BE2C (cell line): ENCODE data around the gene CHRM5.
"Not testable (repeated sequence)": the region's sequence is repeated elsewhere in the genome, so short reads cannot be mapped to it uniquely, and the experiment has no call there.

Experiments
- DNase-seq: peaks from one replicate; pipeline ENCODE4 v3.0.0-alpha.2; 2020
- H3K27me3 ChIP-seq: fragments of 250-450 bp; sonication (Bioruptor Pico); 2 replicates; pipeline ENCODE4 v1.5.1; 2020; ENCODE audit warnings: mild to moderate bottlenecking
- H3K36me3 ChIP-seq: fragments of 250-450 bp; sonication (Bioruptor Pico); 2 replicates; pipeline ENCODE4 v1.5.1; 2020; ENCODE audit warnings: mild to moderate bottlenecking
- H3K4me1 ChIP-seq: fragments of 250-450 bp; sonication (Bioruptor Pico); 2 replicates; pipeline ENCODE4 v1.5.1; 2020
- H3K4me3 ChIP-seq: 2 replicates; pipeline ENCODE4 v1.5.1; 2011; ENCODE audit warnings: low read depth, low read length
- H3K9me3 ChIP-seq: fragments of 250-450 bp; sonication (Bioruptor Pico); 2 replicates; pipeline ENCODE4 v1.5.1; 2020
- CTCF ChIP-seq: IDR thresholded peaks from 2 replicates; pipeline ENCODE4 v1.5.1; 2012; ENCODE audit warnings: mild to moderate bottlenecking, low read depth, low read length

CHRM5 gene

GRCh38 chr15:34013746-34014145, 45.4 kb downstream of the CHRM5 start:
- no peak for TF ChIP-seq CTCF

GRCh38 chr15:34014556-34014955, 46.3 kb downstream of the CHRM5 start:
- no peak for TF ChIP-seq CTCF
- no peak for DNase-seq
- H3K9me3 ChIP-seq = no peaks in the 10 kb centered on the region
- H3K4me3 ChIP-seq = no peak overlapping the region
- no peaks in the 10 kb centered on the region for H3K36me3 ChIP-seq
- H3K4me1 ChIP-seq = no peaks in the 10 kb centered on the region; the same call in 1 of the 2 replicates
- H3K27me3 ChIP-seq = no peaks in the 10 kb centered on the region

More at GRCh38 chr15:34013746-34014145, 45.4 kb downstream of the CHRM5 start:
- no peaks in the 10 kb centered on the region for H3K36me3 ChIP-seq
- no peak overlapping the region for H3K4me3 ChIP-seq
- no peak for DNase-seq
- H3K4me1 ChIP-seq = no peaks in the 10 kb centered on the region; the same call in 1 of the 2 replicates
- H3K27me3 ChIP-seq = no peaks in the 10 kb centered on the region
- H3K9me3 ChIP-seq = no peaks in the 10 kb centered on the region

- Histone ChIP-seq H3K36me3 (no peaks in the 10 kb centered on the region), H3K4me3 (no peak overlapping the region), H3K9me3 (no peaks in the 10 kb centered on the region), H3K4me1 (no peaks in the 10 kb centered on the region), H3K27me3 (no peaks in the 10 kb centered on the region)
- TF ChIP-seq CTCF = no peak
- DNase-seq = no peak
These were observed 49.8 kb downstream of the CHRM5 start for GRCh38 chr15:34018021-34018645.

GRCh38 chr15:34018738-34019137, 50.4 kb downstream of the CHRM5 start:
- H3K4me3 ChIP-seq, H3K27me3 ChIP-seq, DNase-seq: not testable (repeated sequence)

GRCh38 chr15:34019369-34019990, 51.2 kb downstream of the CHRM5 start:
- H3K36me3 ChIP-seq = no peaks in the 10 kb centered on the region
- no peaks in the 10 kb centered on the region for H3K4me1 ChIP-seq
- H3K27me3 ChIP-seq = no peaks in the 10 kb centered on the region
- no peak for DNase-seq
- TF ChIP-seq CTCF = no peak
- H3K9me3 ChIP-seq = no peaks in the 10 kb centered on the region
- H3K4me3 ChIP-seq = no peak overlapping the region

More at GRCh38 chr15:34018738-34019137, 50.4 kb downstream of the CHRM5 start:
- not testable (repeated sequence) for H3K9me3 ChIP-seq, H3K36me3 ChIP-seq, H3K4me1 ChIP-seq

GRCh38 chr15:34023907-34024306, 55.6 kb downstream of the CHRM5 start:
- no peak for DNase-seq
- H3K4me1 ChIP-seq = no peaks in the 10 kb centered on the region
- H3K36me3 ChIP-seq = no peaks in the 10 kb centered on the region
- TF ChIP-seq CTCF = no peak
- H3K9me3 ChIP-seq = no peaks in the 10 kb centered on the region
- H3K4me3 ChIP-seq = no peak overlapping the region
- no peaks in the 10 kb centered on the region for H3K27me3 ChIP-seq
